ENCODE measurements around the gene BEX4.
"Not testable (repeated sequence)": the region's sequence is repeated elsewhere in the genome, so short reads cannot be mapped to it uniquely, and the experiment has no call there.

Gene BEX4

DNA sequence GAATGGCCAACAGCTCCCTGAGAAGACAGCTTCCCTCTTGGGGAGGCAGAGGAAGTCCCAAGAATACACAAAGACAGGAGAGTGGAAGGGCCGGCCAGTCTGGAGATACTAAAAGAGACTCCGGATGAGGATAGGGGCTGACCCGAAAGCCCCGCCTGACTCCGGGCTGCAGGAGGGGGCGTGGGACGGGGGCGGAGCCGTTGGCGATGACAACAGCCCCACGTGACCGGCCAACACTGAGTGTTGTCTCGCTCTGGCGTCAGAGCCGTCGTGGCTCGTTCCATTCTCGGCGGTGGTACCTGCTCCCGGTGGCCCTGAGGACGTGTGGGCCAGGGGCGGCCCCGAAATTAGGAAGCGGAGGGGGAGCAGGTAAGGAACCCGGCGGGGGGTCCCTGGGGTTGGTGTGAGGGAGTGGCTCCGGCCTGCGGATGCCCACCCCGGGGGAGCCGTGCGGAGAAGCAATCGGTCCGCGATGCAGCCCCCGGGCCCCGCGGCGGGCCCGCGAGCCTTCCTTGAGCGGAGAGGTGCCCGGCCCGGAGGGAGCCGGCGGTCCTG, at the start of gene BEX4:
Gene BEX4 (plus strand): TSS at position 239 of the 555 bp plus-strand sequence. CDS start 1,046 bp downstream, outside the sequence.
- DNase-seq = peak; percentile 81

GRCh38 chrX:103170216-103170615, 44.7 kb upstream of the BEX4 start:
- DNase-seq = no peak

DNA sequence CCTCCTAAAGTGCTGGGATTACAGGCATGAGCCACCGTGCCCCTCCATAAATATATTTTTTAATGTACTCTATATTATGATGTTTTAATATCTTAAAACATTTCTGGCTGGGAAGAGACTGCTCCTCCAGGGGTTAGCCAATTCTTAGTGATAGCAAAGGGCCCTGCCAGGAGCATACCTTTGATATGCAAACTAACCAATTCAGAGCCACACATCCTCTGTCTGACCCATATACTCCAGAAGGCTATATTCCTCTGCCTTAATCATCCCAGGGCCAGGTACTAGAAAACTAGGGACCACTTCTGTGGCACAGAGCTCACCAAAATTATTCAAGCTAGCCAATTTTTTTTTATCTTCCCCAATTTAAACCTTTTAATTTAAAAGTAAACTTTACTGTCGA, 43.6 kb upstream of the BEX4 start:
- DNase-seq = no peak

DNA sequence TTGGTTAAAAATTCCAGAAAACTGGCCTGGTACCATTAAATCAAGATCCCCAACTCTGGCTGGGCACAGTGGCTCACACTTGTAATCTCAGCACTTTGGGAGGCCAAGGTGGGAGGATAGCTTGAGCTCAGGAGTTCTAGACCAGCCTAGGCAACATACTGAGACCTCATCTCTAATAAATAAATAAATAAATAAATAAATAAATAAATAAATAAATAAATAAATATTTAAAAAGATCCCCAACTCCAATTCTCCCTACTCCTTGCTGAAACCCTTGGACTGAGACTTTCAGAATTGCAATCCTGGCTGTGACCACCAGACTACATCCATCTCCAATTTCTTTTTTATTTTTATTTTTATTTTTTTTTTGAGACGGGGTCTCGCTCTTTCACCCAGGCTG, 39.7 kb upstream of the BEX4 start:
- not testable (repeated sequence) for DNase-seq

GRCh38 chrX:103175944-103176753, 38.8 kb upstream of the BEX4 start:
- DNase-seq = peak; percentile 49

DNA sequence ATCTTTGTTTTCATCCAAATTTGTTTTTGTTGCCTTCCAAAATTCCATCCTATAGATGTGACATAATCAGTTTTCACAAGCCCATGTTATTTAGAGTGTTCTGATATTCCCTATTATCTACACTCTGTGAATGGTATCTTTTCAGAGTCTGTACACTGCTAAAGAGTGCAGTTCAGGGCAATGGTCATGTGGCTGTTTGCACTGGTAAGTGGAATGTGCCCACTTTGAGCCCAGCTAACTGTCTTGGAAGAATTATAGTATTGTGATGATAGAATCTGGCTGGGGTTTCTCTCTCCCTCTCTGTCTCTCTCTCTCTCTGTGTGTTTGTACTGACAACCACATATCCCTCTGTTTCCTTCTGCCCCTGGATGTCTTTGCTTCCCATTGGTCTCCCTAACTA, 37.4 kb upstream of the BEX4 start:
- DNase-seq = no peak

- DNase-seq = no peak
Observed at GRCh38 chrX:103183912-103184311, 31.0 kb upstream of the BEX4 start.

- DNase-seq = no peak
Observed at GRCh38 chrX:103187953-103188475, 26.9 kb upstream of the BEX4 start.

DNA sequence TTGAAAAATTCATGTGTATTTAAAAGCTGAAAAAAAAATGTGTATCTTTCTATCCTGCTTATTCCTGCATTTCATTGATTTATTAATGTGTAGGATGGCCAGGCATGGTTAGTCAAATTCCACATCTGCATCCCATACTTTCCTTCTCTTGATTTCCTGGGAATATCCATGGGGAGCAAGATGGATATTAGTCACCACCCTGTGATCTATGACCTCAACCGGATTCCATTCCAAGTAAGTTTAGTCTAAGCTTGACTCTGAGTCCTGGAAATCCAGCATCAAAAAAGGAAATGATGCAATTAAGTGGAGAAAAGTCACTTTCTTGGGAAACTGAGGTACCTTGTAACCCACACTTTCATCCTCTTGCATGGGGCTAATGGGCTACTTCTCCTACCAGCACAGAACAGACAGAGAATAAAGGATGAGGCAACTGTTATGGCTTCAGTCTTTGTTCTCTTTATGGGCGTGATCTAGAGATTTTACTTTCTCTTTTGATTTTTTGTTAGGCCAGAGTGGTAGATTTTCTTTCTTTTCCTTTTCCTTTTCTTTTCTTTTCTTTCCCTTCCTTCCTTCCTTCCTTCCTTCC, 17.1 kb upstream of the BEX4 start:
- DNase-seq = no peak

DNA sequence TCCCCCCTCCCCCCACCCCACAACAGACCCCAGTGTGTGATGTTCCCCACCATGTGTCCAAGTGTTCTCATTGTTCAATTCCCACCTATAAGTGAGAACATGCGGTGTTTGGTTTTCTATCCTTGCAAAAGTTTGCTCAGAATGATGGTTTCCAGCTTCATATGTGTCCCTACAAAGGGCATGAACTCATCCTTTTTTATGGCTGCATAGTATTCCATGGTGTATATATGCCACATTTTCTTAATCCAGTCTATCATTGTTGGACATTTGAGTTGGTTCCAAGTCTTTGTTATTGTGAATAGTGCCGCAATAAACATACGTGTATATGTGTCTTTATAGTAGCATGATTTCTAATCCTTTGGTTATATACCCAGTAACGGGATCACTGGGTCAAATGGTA, 16.2 kb upstream of the BEX4 start:
- DNase-seq = not testable (repeated sequence)

DNA sequence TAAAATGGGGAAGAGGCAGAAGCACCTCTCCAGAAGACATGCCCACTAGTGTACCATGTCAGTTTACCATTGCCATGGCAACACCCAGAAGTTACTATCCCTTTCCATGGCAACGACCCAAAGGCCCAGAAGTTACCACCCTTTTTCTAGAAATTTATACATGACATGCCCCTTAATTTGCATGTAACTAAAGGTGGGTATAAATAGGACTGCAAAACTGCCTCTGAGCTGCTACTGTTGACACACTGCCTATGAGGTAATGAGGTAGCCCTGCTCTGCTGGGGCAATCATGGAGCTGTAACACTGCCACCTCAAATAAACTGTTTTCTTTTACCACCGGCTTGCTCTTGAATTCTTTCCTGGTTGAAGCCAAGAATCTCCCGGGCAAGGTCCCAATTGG, 13.9 kb upstream of the BEX4 start:
- no peak for DNase-seq

GRCh38 chrX:103210056-103210455, 4.9 kb upstream of the BEX4 start:
- DNase-seq = no peak

GRCh38 chrX:103211012-103211715, 3.7 kb upstream of the BEX4 start:
- DNase-seq = peak; percentile 51

- DNase-seq = no peak
Observed at GRCh38 chrX:103212749-103213457, 2.0 kb upstream of the BEX4 start.

- peak; percentile 7 for DNase-seq
Observed at GRCh38 chrX:103215425-103215991, 600 bp downstream of the BEX4 start.

DNA sequence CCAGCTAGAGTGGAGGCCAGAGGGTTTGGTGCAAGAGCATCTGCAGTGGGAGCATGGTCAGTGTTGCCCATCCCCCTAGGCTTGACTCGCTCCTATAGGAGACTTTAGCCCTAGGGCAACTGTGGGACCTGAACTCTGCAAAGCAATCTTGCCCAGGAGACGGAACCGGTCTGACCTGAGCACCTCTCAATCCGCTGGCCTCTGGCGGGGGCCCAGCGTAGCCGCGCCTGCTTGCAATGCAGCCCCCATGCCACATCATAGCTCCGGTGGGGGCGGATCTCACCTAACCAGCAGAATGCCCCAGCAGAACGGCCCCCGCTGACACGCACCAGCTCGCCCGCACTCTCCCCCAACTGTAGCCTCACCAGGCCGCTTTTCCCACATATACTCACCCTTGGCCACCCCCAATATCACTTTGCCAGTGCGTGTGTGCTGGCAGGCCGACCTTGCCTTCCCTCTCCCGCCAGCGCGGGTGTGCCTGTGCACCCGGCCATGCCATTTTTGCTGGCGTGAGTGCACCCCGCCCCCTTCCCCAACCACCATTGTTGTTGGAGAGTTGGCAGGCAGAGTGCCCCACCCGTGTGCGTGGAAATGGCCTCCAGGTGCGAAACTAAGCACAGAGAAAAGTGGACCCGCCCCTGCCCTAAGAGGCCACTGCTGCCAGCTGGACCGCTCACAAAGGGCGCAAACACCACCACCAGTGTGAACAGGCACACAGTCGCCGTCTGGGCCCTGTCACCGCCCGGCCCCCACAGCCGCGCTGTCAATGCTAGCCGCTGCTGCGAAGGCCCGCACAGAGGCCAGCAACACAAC, 5.8 kb downstream of the BEX4 start:
- no peak for DNase-seq

GRCh38 chrX:103225918-103226317, 11.0 kb downstream of the BEX4 start:
- DNase-seq = not testable (repeated sequence)

- DNase-seq = no peak
Observed at GRCh38 chrX:103233263-103233662, 18.4 kb downstream of the BEX4 start.

- DNase-seq = no peak
Observed at GRCh38 chrX:103234869-103235268, 20.0 kb downstream of the BEX4 start.

DNA sequence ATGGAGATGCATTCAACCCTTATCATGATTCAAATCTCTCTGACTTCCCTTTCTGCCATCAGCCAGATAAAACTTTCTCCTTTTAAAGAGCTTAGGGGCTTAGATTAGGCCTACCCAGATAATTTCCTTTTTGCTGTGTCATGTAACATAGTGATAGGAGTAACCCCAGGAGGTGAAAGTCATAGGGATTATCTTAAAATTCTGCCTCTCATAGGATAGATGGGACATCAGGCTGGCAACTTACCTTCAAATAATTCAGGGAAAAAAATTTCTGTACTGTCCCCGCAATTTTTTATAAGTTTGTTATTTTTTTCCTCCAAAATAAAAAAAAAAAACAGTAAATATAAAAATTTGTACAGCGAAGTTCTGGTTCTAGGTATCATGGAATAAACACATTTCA, 20.7 kb downstream of the BEX4 start:
- DNase-seq = not testable (repeated sequence)

DNA sequence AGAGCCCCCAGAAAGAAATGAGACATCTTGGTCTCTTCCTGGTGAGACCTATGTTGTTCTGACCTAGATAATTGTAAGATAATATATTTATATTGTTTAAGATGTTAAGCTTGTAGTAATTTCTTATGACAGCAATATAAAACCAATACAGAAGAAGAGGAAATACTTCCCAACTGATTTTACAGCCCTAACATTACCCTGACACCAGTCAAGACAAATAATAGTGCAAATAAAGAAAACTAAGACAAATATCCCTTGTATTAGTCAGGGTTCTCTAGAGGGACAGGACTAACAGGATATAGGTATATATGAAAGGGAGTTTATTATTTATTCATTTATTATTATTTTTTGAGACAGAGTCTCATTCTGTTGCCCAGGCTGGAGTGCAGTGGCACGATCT, 21.4 kb downstream of the BEX4 start:
- no peak for DNase-seq
